GM21526 (cell line): ENCODE results near the gene RFX4.
"Not testable (repeated sequence)": the region's sequence is repeated elsewhere in the genome, so short reads cannot be mapped to it uniquely, and the experiment has no call there.

ENCODE experiments used
- ATAC-seq: cut with Tn5 transposase; IDR thresholded peaks from one replicate; pipeline ENCODE4 v1.9.1; 2021; ENCODE audit warnings: moderate library complexity; ENCODE audit not compliant: unreplicated experiment, low FRiP score

The RFX4 gene

GRCh38 chr12:106685381-106685780 is 102.6 kb downstream of the RFX4 start:
- no peak for ATAC-seq

GRCh38 chr12:106687672-106688071 is 104.9 kb downstream of the RFX4 start:
- ATAC-seq = no peak

DNA sequence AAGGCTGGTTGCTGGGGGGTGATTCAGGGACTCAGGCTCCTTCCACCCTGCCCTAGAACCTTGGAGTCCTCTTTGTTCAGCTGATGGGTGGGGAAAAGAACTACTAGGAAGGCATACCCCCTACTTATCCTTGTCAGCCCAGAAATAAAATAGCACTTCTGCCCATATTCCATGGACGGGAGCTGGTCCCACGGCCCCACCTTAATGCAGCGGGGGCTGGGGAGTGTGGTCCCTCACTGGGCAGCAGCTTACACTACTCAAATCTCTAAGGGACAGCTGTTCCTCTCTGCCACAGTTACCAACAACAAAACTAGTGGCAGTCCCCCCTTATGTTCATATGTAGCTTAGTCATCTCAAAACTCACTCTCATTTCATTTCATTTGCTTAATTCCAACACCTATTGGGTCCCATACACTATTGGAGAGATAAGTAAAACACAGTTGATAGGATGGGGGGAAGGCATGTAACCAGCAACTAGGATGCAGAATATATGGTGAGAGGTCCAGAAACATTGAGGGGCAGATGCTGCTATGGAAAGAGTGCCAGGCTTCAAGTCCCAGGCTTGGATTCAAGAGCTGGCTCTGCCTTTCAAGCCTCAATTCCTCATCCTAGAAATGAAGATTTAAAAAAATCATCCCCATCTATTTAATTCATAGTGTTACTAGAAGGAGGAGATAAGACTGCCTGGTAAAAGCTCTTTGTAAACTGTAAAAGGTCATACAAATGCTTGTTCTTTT is 107.9 kb downstream of the RFX4 start:
- no peak for ATAC-seq

DNA sequence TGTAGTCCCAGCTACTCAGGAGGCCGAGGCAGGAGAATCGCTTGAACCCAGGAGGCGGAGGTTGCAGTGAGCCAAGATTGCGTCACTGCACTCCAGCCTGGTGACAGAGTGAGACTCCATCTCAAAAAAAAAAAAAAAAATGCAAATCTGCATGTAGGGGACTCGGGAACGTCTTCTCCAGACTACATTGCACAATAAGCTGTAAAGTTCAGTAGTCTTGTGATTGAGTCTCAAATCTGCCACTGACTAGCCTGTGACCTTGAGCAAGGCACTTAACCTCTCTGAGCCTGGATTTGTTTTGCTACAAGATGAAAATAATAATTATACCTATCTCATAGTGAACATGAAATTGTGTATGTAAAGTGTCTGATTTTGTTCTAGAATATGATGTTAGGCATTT is 109.2 kb downstream of the RFX4 start:
- not testable (repeated sequence) for ATAC-seq

GRCh38 chr12:106692896-106693820 is 110.4 kb downstream of the RFX4 start:
- ATAC-seq = no peak

GRCh38 chr12:106696071-106696470 is 113.3 kb downstream of the RFX4 start:
- no peak for ATAC-seq

GRCh38 chr12:106696681-106697417 is 114.0 kb downstream of the RFX4 start:
- no peak for ATAC-seq

- ATAC-seq = no peak
These were observed 121.3 kb downstream of the RFX4 start for GRCh38 chr12:106704081-106704480.

DNA sequence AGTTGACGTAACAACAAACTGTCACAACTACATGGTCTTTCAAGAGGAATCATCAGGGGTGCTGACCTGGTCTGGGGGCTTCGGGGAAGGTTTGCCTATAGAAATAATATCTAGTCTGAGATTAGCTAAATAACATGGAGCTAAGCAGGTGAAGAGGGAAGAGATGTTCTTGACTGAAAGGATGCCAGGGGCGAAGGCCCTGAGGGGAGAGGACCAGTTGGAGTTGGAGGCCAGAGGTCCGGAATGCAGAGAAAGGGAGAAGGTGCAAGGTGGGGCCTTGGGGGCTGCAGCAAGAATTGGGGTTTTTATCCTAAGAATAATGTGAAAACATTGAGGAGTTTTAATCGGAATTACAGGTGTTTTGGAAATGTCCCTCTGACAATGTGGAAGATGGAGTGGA is 123.2 kb downstream of the RFX4 start:
- ATAC-seq = no peak

DNA sequence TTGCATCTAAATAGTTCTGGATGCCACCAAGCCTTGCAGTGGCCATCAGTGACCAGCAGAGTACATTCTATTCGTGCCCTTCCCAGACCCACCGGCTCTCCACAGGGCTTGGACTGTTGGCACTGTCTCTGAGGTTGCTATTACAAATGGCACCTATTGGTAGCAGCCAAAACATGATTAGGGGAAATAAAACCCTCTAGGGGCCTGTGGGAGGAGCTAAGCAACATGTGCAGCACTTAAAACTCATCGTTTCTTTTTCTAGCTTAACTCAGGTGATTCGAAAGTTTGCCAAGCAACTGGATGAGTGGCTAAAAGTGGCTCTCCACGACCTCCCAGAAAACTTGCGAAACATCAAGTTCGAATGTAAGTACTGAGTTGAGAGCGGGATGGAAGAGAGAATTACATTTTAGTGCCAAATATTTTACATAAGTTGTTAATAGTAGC is 126.3 kb downstream of the RFX4 start:
- ATAC-seq = no peak

- no peak for ATAC-seq
These were observed 127.5 kb downstream of the RFX4 start for GRCh38 chr12:106710143-106710893.

GRCh38 chr12:106711316-106711715 is 128.5 kb downstream of the RFX4 start:
- ATAC-seq = no peak

GRCh38 chr12:106712768-106713167 is 130.0 kb downstream of the RFX4 start:
- no peak for ATAC-seq

- ATAC-seq = no peak
These were observed 132.1 kb downstream of the RFX4 start for GRCh38 chr12:106714926-106715325.

- no peak for ATAC-seq
These were observed 132.8 kb downstream of the RFX4 start for GRCh38 chr12:106715582-106715981.

GRCh38 chr12:106717673-106718072 is 134.9 kb downstream of the RFX4 start:
- ATAC-seq = no peak

DNA sequence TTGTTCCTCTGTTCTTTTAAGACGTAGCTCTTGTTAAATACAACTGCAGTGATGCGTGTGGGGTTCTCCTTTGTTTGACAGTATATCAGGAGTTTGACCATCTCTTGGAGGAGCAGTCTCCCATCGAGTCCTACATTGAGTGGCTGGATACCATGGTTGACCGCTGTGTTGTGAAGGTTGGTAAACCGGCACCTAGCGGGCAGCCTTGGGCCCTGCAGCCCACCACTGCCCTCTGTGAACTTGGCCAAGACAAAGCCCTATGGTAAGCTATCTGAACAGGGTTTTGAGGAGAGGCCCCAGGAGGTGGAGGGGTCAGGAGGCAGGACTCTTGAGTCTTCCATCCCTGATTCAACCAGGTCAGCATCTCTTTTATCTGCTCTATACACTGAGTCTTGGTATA is 137.1 kb downstream of the RFX4 start:
- ATAC-seq = no peak

GRCh38 chr12:106720696-106721095 is 137.9 kb downstream of the RFX4 start:
- ATAC-seq = no peak

GRCh38 chr12:106721915-106722314 is 139.1 kb downstream of the RFX4 start:
- no peak for ATAC-seq

GRCh38 chr12:106722837-106723236 is 140.0 kb downstream of the RFX4 start:
- ATAC-seq = no peak
